ENCODE measurements around the gene ADGRF3.

ADGRF3 gene

DNA sequence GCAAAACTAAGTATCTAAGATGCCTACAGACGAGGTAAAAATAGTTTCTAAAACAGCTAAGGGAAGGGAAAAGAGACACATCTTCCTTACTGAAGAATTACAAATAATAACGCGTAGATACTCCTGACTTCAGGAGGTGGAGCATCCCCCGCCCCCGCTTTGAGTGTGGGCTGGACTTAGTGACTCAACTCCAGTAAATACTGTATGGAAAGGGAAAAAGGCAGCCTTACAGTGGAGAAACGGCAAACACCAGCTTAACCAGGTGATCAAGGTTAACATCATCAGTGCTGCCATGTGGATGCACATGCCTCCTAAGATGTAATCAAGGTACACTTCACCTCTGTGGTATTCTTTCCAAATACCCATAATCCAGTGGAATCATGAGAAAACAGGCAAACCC is 53.9 kb downstream of the ADGRF3 start:
- no peak overlapping the region for H2BK12ac ChIP-seq (ENCODE audit: low read length)
- H3K14ac ChIP-seq (ENCODE audit: low read length): no peak overlapping the region
- H4K8ac ChIP-seq (ENCODE audit: low read depth, low read length): no peak overlapping the region
- H3K9ac ChIP-seq (ENCODE audit: low read depth, low read length, poor library complexity): no peak overlapping the region
- no peak overlapping the region for H3K4ac ChIP-seq (ENCODE audit: low read length)
- no peak overlapping the region for H2AFZ ChIP-seq (ENCODE audit: low read length)
- no peak overlapping the region for H3K27ac ChIP-seq (replicated peaks; ENCODE audit: low read length)
- H4K91ac ChIP-seq (ENCODE audit: low read depth, low read length, poor library complexity): no peak overlapping the region
- H2BK5ac ChIP-seq (ENCODE audit: low read length): no peak overlapping the region
- H2BK15ac ChIP-seq (ENCODE audit: low read length): no peak overlapping the region
- WGBS, 2 donors (ENCODE audit: extremely low coverage in 2 of 2, insufficient read length in 2 of 2, insufficient replicate concordance in 1 of 2): no CpG with 5 or more reads among the region's 6 CpGs
- H3K18ac ChIP-seq (ENCODE audit: low read length): no peak overlapping the region
- H3K36me3 ChIP-seq (replicated peaks in 1 of 2; ENCODE audit: control insufficient read depth in 2 of 2, insufficient read depth in 2 of 2, low read length in 2 of 2): peaks cover 0 to 22% of the 10 kb centered on the region in 2 donors
- no peak overlapping the region for H3K23ac ChIP-seq (ENCODE audit: low read depth, low read length, poor library complexity)
- H3K27me3 ChIP-seq (ENCODE audit: control insufficient read depth in 3 of 3, insufficient read depth in 3 of 3, low read depth in 1 of 3, low read length in 3 of 3): no peaks in the 10 kb centered on the region
- no peak overlapping the region for H2AK5ac ChIP-seq (ENCODE audit: low read depth, low read length)
- H3K9me3 ChIP-seq (replicated peaks in 1 of 2; ENCODE audit: control insufficient read depth in 2 of 2, insufficient read depth in 1 of 2, low read depth in 1 of 2, low read length in 2 of 2): no peaks in the 10 kb centered on the region
- no peaks in the 10 kb centered on the region for H3K4me1 ChIP-seq (ENCODE audit: control insufficient read depth in 2 of 2, insufficient read depth in 1 of 2, low read depth in 1 of 2, low read length in 2 of 2)
- no peaks in the 10 kb centered on the region for H3K79me1 ChIP-seq (ENCODE audit: low read depth, low read length)
- no peak for DNase-seq (ENCODE audit: low spot score)
- H2BK120ac ChIP-seq (ENCODE audit: low read depth, low read length): no peak overlapping the region
- no peak overlapping the region for H3K4me2 ChIP-seq (ENCODE audit: insufficient read depth, low read length, poor library complexity, severe bottlenecking)
- no peak overlapping the region for H3K4me3 ChIP-seq (ENCODE audit: low read length in 2 of 2)

GRCh38 chr2:26290001-26290400 is 56.6 kb downstream of the ADGRF3 start:
- H3K23ac ChIP-seq (ENCODE audit: low read depth, low read length, poor library complexity): no peak overlapping the region
- DNase-seq (ENCODE audit: low spot score): no peak
- no peak overlapping the region for H4K8ac ChIP-seq (ENCODE audit: low read depth, low read length)
- H3K4me2 ChIP-seq (ENCODE audit: insufficient read depth, low read length, poor library complexity, severe bottlenecking): no peak overlapping the region
- H2BK5ac ChIP-seq (ENCODE audit: low read length): no peak overlapping the region
- H3K9ac ChIP-seq (ENCODE audit: low read depth, low read length, poor library complexity): no peak overlapping the region
- no peak overlapping the region for H4K91ac ChIP-seq (ENCODE audit: low read depth, low read length, poor library complexity)
- H2BK120ac ChIP-seq (ENCODE audit: low read depth, low read length): no peak overlapping the region
- H2AFZ ChIP-seq (ENCODE audit: low read length): no peak overlapping the region
- no peaks in the 10 kb centered on the region for H3K27me3 ChIP-seq (ENCODE audit: control insufficient read depth in 3 of 3, insufficient read depth in 3 of 3, low read depth in 1 of 3, low read length in 3 of 3)
- H3K36me3 ChIP-seq (replicated peaks in 1 of 2; ENCODE audit: control insufficient read depth in 2 of 2, insufficient read depth in 2 of 2, low read length in 2 of 2): peaks cover 2 to 44% of the 10 kb centered on the region in 2 donors
- no peak overlapping the region for H2BK15ac ChIP-seq (ENCODE audit: low read length)
- H3K18ac ChIP-seq (ENCODE audit: low read length): no peak overlapping the region
- H3K79me1 ChIP-seq (ENCODE audit: low read depth, low read length): no peaks in the 10 kb centered on the region
- H3K27ac ChIP-seq (replicated peaks; ENCODE audit: low read length): no peak overlapping the region
- H3K9me3 ChIP-seq (replicated peaks in 1 of 2; ENCODE audit: control insufficient read depth in 2 of 2, insufficient read depth in 1 of 2, low read depth in 1 of 2, low read length in 2 of 2): no peaks in the 10 kb centered on the region
- H3K4me3 ChIP-seq (ENCODE audit: low read length in 2 of 2): no peak overlapping the region
- H3K4ac ChIP-seq (ENCODE audit: low read length): no peak overlapping the region
- no peak overlapping the region for H2BK12ac ChIP-seq (ENCODE audit: low read length)
- no peak overlapping the region for H2AK5ac ChIP-seq (ENCODE audit: low read depth, low read length)
- H3K14ac ChIP-seq (ENCODE audit: low read length): no peak overlapping the region
- WGBS, 2 donors (ENCODE audit: extremely low coverage in 2 of 2, insufficient read length in 2 of 2, insufficient replicate concordance in 1 of 2): no CpG with 5 or more reads among the region's 1 CpG
- H3K4me1 ChIP-seq (ENCODE audit: control insufficient read depth in 2 of 2, insufficient read depth in 1 of 2, low read depth in 1 of 2, low read length in 2 of 2): no peaks in the 10 kb centered on the region

DNA sequence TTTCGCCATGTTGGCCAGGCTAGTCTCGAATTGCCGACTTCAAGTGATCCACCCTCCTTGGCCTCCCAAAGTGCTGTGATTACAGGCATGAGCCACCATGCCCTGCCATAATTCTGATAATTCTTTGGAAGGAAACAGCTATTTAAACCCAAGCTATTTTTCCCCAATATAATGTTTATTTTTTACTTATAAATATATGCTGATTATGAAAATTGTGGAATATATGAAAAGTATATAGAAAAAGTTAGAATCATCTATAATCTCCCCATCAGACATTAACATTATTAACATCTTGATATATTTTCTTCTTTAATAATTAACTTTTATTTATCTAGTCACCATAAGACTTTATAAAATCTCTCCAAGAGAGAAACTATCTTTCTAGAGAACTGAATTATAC is 60.7 kb downstream of the ADGRF3 start:
- no peak overlapping the region for H2BK120ac ChIP-seq (ENCODE audit: low read depth, low read length)
- no peak overlapping the region for H3K4ac ChIP-seq (ENCODE audit: low read length)
- H2AK5ac ChIP-seq (ENCODE audit: low read depth, low read length): no peak overlapping the region
- no peak overlapping the region for H2BK12ac ChIP-seq (ENCODE audit: low read length)
- no peaks in the 10 kb centered on the region for H3K79me1 ChIP-seq (ENCODE audit: low read depth, low read length)
- no CpG with 5 or more reads among the region's 3 CpGs for WGBS, 2 donors (ENCODE audit: extremely low coverage in 2 of 2, insufficient read length in 2 of 2, insufficient replicate concordance in 1 of 2)
- H2BK5ac ChIP-seq (ENCODE audit: low read length): no peak overlapping the region
- H3K23ac ChIP-seq (ENCODE audit: low read depth, low read length, poor library complexity): no peak overlapping the region
- no peaks in the 10 kb centered on the region for H3K27me3 ChIP-seq (ENCODE audit: control insufficient read depth in 3 of 3, insufficient read depth in 3 of 3, low read depth in 1 of 3, low read length in 3 of 3)
- no peak overlapping the region for H4K8ac ChIP-seq (ENCODE audit: low read depth, low read length)
- no peak for DNase-seq (ENCODE audit: low spot score)
- no peak overlapping the region for H3K4me3 ChIP-seq (ENCODE audit: low read length in 2 of 2)
- no peaks in the 10 kb centered on the region for H3K4me1 ChIP-seq (ENCODE audit: control insufficient read depth in 2 of 2, insufficient read depth in 1 of 2, low read depth in 1 of 2, low read length in 2 of 2)
- H2BK15ac ChIP-seq (ENCODE audit: low read length): no peak overlapping the region
- no peak overlapping the region for H3K27ac ChIP-seq (replicated peaks; ENCODE audit: low read length)
- H3K18ac ChIP-seq (ENCODE audit: low read length): no peak overlapping the region
- H3K14ac ChIP-seq (ENCODE audit: low read length): no peak overlapping the region
- no peak overlapping the region for H3K9ac ChIP-seq (ENCODE audit: low read depth, low read length, poor library complexity)
- H2AFZ ChIP-seq (ENCODE audit: low read length): no peak overlapping the region
- H3K36me3 ChIP-seq (replicated peaks in 1 of 2; ENCODE audit: control insufficient read depth in 2 of 2, insufficient read depth in 2 of 2, low read length in 2 of 2): peaks cover 5 to 83% of the 10 kb centered on the region in 2 donors
- no peak overlapping the region for H4K91ac ChIP-seq (ENCODE audit: low read depth, low read length, poor library complexity)
- H3K4me2 ChIP-seq (ENCODE audit: insufficient read depth, low read length, poor library complexity, severe bottlenecking): no peak overlapping the region
- H3K9me3 ChIP-seq (replicated peaks in 1 of 2; ENCODE audit: control insufficient read depth in 2 of 2, insufficient read depth in 1 of 2, low read depth in 1 of 2, low read length in 2 of 2): no peaks in the 10 kb centered on the region

DNA sequence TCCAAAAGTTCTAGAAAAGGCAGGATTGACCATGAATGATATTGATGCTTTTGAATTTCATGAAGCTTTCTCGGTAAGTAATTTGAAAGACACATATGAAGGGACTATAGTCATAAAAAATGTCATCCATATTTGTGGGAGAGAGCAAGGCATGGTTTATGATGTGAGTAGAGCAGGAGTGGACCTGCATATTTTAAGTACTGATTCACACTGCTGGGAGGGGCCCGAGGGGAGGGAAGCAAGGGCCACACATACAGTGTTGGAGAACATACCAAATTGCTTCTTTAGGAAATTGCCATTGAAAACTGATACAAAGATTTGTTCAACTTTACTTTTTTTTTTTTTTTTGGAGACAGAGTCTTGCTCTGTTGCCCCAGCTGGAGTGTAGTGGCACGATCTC is 62.5 kb downstream of the ADGRF3 start:
- WGBS, 2 donors (ENCODE audit: extremely low coverage in 2 of 2, insufficient read length in 2 of 2, insufficient replicate concordance in 1 of 2): no CpG with 5 or more reads among the region's 3 CpGs
- Histone ChIP-seq H2AK5ac (ENCODE audit: low read depth, low read length) (no peak overlapping the region), H3K18ac (ENCODE audit: low read length) (no peak overlapping the region), H2BK15ac (ENCODE audit: low read length) (no peak overlapping the region), H4K8ac (ENCODE audit: low read depth, low read length) (no peak overlapping the region), H4K91ac (ENCODE audit: low read depth, low read length, poor library complexity) (no peak overlapping the region), H3K79me1 (ENCODE audit: low read depth, low read length) (no peaks in the 10 kb centered on the region), H3K36me3 (replicated peaks in 1 of 2; ENCODE audit: control insufficient read depth in 2 of 2, insufficient read depth in 2 of 2, low read length in 2 of 2) (peaks cover 5 to 88% of the 10 kb centered on the region in 2 donors), H3K23ac (ENCODE audit: low read depth, low read length, poor library complexity) (no peak overlapping the region), H3K4me1 (ENCODE audit: control insufficient read depth in 2 of 2, insufficient read depth in 1 of 2, low read depth in 1 of 2, low read length in 2 of 2) (no peaks in the 10 kb centered on the region), H3K27ac (replicated peaks; ENCODE audit: low read length) (no peak overlapping the region), H2BK120ac (ENCODE audit: low read depth, low read length) (no peak overlapping the region), H3K4me2 (ENCODE audit: insufficient read depth, low read length, poor library complexity, severe bottlenecking) (no peak overlapping the region), H2AFZ (ENCODE audit: low read length) (no peak overlapping the region), H3K9me3 (replicated peaks in 1 of 2; ENCODE audit: control insufficient read depth in 2 of 2, insufficient read depth in 1 of 2, low read depth in 1 of 2, low read length in 2 of 2) (no peaks in the 10 kb centered on the region), H3K27me3 (ENCODE audit: control insufficient read depth in 3 of 3, insufficient read depth in 3 of 3, low read depth in 1 of 3, low read length in 3 of 3) (no peaks in the 10 kb centered on the region), H3K4me3 (ENCODE audit: low read length in 2 of 2) (no peak overlapping the region), H3K4ac (ENCODE audit: low read length) (no peak overlapping the region), H2BK12ac (ENCODE audit: low read length) (no peak overlapping the region), H3K9ac (ENCODE audit: low read depth, low read length, poor library complexity) (no peak overlapping the region), H3K14ac (ENCODE audit: low read length) (no peak overlapping the region), H2BK5ac (ENCODE audit: low read length) (no peak overlapping the region)
- no peak for DNase-seq (ENCODE audit: low spot score)
